Measurements from ENCODE around the gene NUDT17.
A peak's percentile ranks its signal among the peaks of the same experiment; 100 is the strongest.

Gene NUDT17

DNA sequence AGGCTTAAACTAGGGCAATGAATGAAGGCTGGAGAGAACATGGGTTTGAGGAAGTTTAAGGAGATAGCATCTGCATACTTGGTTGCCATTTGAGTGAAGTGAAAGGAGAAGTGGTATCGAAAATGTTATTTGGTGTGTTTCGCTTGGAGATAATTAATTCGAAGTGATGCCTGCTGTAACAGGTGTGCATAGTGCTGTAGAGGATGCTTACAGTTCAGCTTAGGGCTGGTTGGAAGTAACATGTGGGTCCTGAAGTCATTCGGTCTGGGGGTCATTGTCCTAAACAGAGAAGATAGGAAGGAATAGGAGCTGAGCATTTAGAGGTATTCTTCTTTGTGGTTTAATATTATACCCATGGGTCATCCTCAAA lies 301 bp upstream of the NUDT17 start (continued):
- TF ChIP-seq SCRT1 (tag by site-specific recombination; IDR thresholded peaks at IDR 0.05; ENCODE audit: borderline replicate concordance) (peak; percentile 96), PRDM1 (tag by site-specific recombination; IDR thresholded peaks at IDR 0.05) (peak; percentile 87), ZNF19 (tag by site-specific recombination; IDR thresholded peaks at IDR 0.05; ENCODE audit: low read depth) (no peak), ZNF544 (tag by site-specific recombination; IDR thresholded peaks at IDR 0.05) (no peak), ZIC2 (tag by site-specific recombination; IDR thresholded peaks at IDR 0.05) (no peak), OSR2 (tag by site-specific recombination; IDR thresholded peaks at IDR 0.05) (no peak), ZNF37A (tag by site-specific recombination; IDR thresholded peaks at IDR 0.05) (no peak), ZNF76 (tag by site-specific recombination; IDR thresholded peaks at IDR 0.05; ENCODE audit: borderline replicate concordance, low read depth) (no peak), HOXD13 (CRISPR knock-in tag; IDR thresholded peaks at IDR 0.05; ENCODE audit: borderline replicate concordance) (no peak), ZNF624 (tag by site-specific recombination; IDR thresholded peaks at IDR 0.05) (no peak), ZXDB (tag by site-specific recombination; IDR thresholded peaks at IDR 0.05) (0 out of 2 replicates have a peak, but pooled peaks have one; percentile 44), SETDB1 (IDR thresholded peaks at IDR 0.05; ENCODE audit: insufficient read length, low read length) (no peak), ZFP41 (tag by site-specific recombination; IDR thresholded peaks at IDR 0.05; ENCODE audit: borderline replicate concordance) (no peak), SCRT2 (tag by site-specific recombination; IDR thresholded peaks at IDR 0.05) (peak; percentile 99)
- TF ChIP-seq, protein P1, sequence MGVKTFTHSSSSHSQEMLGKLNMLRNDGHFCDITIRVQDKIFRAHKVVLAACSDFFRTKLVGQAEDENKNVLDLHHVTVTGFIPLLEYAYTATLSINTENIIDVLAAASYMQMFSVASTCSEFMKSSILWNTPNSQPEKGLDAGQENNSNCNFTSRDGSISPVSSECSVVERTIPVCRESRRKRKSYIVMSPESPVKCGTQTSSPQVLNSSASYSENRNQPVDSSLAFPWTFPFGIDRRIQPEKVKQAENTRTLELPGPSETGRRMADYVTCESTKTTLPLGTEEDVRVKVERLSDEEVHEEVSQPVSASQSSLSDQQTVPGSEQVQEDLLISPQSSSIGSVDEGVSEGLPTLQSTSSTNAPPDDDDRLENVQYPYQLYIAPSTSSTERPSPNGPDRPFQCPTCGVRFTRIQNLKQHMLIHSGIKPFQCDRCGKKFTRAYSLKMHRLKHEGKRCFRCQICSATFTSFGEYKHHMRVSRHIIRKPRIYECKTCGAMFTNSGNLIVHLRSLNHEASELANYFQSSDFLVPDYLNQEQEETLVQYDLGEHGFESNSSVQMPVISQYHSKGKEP (tag by site-specific recombination; IDR thresholded peaks at IDR 0.05), result no peak
- TF ChIP-seq, protein P2, sequence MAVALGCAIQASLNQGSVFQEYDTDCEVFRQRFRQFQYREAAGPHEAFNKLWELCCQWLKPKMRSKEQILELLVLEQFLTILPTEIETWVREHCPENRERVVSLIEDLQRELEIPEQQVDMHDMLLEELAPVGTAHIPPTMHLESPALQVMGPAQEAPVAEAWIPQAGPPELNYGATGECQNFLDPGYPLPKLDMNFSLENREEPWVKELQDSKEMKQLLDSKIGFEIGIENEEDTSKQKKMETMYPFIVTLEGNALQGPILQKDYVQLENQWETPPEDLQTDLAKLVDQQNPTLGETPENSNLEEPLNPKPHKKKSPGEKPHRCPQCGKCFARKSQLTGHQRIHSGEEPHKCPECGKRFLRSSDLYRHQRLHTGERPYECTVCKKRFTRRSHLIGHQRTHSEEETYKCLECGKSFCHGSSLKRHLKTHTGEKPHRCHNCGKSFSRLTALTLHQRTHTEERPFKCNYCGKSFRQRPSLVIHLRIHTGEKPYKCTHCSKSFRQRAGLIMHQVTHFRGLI (tag by site-specific recombination; IDR thresholded peaks at IDR 0.05), result no peak
- TF ChIP-seq, protein P3, sequence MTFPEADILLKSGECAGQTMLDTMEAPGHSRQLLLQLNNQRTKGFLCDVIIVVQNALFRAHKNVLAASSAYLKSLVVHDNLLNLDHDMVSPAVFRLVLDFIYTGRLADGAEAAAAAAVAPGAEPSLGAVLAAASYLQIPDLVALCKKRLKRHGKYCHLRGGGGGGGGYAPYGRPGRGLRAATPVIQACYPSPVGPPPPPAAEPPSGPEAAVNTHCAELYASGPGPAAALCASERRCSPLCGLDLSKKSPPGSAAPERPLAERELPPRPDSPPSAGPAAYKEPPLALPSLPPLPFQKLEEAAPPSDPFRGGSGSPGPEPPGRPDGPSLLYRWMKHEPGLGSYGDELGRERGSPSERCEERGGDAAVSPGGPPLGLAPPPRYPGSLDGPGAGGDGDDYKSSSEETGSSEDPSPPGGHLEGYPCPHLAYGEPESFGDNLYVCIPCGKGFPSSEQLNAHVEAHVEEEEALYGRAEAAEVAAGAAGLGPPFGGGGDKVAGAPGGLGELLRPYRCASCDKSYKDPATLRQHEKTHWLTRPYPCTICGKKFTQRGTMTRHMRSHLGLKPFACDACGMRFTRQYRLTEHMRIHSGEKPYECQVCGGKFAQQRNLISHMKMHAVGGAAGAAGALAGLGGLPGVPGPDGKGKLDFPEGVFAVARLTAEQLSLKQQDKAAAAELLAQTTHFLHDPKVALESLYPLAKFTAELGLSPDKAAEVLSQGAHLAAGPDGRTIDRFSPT (tag by site-specific recombination; IDR thresholded peaks at IDR 0.05), result no peak
- TF ChIP-seq, protein P4, sequence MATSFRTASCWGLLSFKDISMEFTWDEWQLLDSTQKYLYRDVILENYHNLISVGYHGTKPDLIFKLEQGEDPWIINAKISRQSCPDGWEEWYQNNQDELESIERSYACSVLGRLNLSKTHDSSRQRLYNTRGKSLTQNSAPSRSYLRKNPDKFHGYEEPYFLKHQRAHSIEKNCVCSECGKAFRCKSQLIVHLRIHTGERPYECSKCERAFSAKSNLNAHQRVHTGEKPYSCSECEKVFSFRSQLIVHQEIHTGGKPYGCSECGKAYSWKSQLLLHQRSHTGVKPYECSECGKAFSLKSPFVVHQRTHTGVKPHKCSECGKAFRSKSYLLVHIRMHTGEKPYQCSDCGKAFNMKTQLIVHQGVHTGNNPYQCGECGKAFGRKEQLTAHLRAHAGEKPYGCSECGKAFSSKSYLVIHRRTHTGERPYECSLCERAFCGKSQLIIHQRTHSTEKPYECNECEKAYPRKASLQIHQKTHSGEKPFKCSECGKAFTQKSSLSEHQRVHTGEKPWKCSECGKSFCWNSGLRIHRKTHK (tag by site-specific recombination; IDR thresholded peaks at IDR 0.05), result no peak

DNA sequence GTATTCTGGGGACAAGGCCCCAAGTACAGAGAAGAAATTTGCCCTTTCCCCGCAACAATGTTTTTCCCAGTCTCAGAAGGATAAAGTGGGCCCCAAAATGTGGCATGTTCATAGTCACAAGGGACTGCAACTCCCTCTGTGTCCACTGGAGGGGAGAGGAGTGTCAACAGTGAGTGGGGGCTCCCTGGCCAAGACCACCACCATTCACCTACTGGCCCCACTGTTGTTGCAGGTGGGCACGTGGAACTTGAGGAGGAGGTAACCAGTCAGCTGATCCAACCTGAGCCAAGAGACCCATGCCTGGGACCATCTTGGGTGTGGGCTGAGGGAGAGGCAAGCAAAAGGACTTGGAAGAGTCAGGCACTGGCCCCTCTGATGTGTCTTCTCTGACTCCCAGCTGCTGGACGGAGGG lies 777 bp downstream of the NUDT17 start:
- Histone ChIP-seq H3K4me3 (ENCODE audit: low read depth, low read length) (peak overlapping the region; percentile 60; the same call in 1 of the 2 replicates), H3K27ac (ENCODE audit: extremely low read depth, low read depth, low read length) (peak overlapping the region; percentile 40; the same call in 1 of the 2 replicates), H3K36me3 (ENCODE audit: control insufficient read depth in 2 of 2, insufficient read depth in 1 of 2, low read length in 2 of 2) (peaks cover 16 to 64% of the 10 kb centered on the region in 2 experiments), H3K4me1 (ENCODE audit: control insufficient read depth, insufficient read depth, low read length) (0 out of 2 replicates have a peak, but pooled peaks cover 3% of the 10 kb centered on the region), H3K9me3 (ENCODE audit: control insufficient read depth, insufficient read depth, low read depth, low read length) (no peaks in the 10 kb centered on the region)
- ChIA-PET CTCF (interaction anchor here (0.8 to 8.6 kb wide), 21 partner anchors 13 to 184 kb away, joined by 3 to 190 read pairs (median 5); partner anchors contain the start of genes ANKRD34A, ITGA10, PIAS3 and POLR3GL), POLR2A (interaction anchor here (1.6 to 9.0 kb wide), 4 partner anchors 12 to 81 kb away, joined by 5 to 127 read pairs (median 7); partner anchors contain the start of genes PIAS3 and RBM8A)
- TF ChIP-seq YY1 (tag by site-specific recombination; IDR thresholded peaks at IDR 0.05), result no peak
- no peak for TF ChIP-seq ZNF10 (tag by site-specific recombination; IDR thresholded peaks at IDR 0.05)
- TF ChIP-seq, protein P5, sequence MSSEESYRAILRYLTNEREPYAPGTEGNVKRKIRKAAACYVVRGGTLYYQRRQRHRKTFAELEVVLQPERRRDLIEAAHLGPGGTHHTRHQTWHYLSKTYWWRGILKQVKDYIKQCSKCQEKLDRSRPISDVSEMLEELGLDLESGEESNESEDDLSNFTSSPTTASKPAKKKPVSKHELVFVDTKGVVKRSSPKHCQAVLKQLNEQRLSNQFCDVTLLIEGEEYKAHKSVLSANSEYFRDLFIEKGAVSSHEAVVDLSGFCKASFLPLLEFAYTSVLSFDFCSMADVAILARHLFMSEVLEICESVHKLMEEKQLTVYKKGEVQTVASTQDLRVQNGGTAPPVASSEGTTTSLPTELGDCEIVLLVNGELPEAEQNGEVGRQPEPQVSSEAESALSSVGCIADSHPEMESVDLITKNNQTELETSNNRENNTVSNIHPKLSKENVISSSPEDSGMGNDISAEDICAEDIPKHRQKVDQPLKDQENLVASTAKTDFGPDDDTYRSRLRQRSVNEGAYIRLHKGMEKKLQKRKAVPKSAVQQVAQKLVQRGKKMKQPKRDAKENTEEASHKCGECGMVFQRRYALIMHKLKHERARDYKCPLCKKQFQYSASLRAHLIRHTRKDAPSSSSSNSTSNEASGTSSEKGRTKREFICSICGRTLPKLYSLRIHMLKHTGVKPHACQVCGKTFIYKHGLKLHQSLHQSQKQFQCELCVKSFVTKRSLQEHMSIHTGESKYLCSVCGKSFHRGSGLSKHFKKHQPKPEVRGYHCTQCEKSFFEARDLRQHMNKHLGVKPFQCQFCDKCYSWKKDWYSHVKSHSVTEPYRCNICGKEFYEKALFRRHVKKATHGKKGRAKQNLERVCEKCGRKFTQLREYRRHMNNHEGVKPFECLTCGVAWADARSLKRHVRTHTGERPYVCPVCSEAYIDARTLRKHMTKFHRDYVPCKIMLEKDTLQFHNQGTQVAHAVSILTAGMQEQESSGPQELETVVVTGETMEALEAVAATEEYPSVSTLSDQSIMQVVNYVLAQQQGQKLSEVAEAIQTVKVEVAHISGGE (tag by site-specific recombination; conservative IDR thresholded peaks at IDR 0.05; ENCODE audit: low read depth), result no peak
- TF ChIP-seq ZNF792 (tag by site-specific recombination; IDR thresholded peaks at IDR 0.05), result no peak
- 0 out of 2 replicates have a peak, but pooled peaks have one; percentile 5 for TF ChIP-seq GLIS2 (tag by site-specific recombination; IDR thresholded peaks at IDR 0.05)
- TF ChIP-seq, protein P6, sequence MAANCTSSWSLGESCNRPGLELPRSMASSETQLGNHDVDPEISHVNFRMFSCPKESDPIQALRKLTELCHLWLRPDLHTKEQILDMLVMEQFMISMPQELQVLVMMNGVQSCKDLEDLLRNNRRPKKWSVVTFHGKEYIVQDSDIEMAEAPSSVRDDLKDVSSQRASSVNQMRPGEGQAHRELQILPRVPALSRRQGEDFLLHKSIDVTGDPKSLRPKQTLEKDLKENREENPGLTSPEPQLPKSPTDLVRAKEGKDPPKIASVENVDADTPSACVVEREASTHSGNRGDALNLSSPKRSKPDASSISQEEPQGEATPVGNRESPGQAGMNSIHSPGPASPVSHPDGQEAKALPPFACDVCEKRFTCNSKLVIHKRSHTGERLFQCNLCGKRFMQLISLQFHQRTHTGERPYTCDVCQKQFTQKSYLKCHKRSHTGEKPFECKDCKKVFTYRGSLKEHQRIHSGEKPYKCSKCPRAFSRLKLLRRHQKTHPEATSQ (tag by site-specific recombination; IDR thresholded peaks at IDR 0.05), result no peak
